ENCODE measurements around the gene LILRB3. TPM values are rescaled to one million over a fixed set of nuclear protein-coding genes. Genes with fewer than 3 reads are reported as not detected.

The LILRB3 gene
- total and polyA plus RNA-seq, 2 of the 4 experiments (the other 2 are of a cell fraction) = not detected

GRCh38 chr19:54230031-54230430, 7.2 kb upstream of the LILRB3 start:
- Histone ChIP-seq H3K4me2 (ENCODE audit: low read depth, low read length) (no peak overlapping the region), H2BK15ac (ENCODE audit: low read depth, low read length) (no peak overlapping the region), H3K9ac (ENCODE audit: low read depth, low read length) (no peak overlapping the region), H3K27me3 (ENCODE audit: control insufficient read depth, insufficient read depth, low read length) (peaks cover 4% of the 10 kb centered on the region), H3K23ac (ENCODE audit: low read depth, low read length) (no peak overlapping the region), H2BK20ac (ENCODE audit: low read depth, low read length) (no peak overlapping the region), H3K79me1 (ENCODE audit: low read depth in 1 of 2, low read length in 2 of 2) (no peaks in the 10 kb centered on the region), H2AK9ac (replicated peaks; ENCODE audit: low read depth, low read length, poor library complexity) (no peak overlapping the region), H3K56ac (ENCODE audit: extremely low read depth, insufficient read depth, low read length) (no peak overlapping the region), H2BK120ac (ENCODE audit: low read depth, low read length) (no peak overlapping the region), H2AK5ac (ENCODE audit: low read depth, low read length) (no peak overlapping the region), H3K27ac (ENCODE audit: insufficient read depth, low read length) (no peak overlapping the region), H4K20me1 (ENCODE audit: insufficient read depth, low read length) (no peaks in the 10 kb centered on the region), H3K18ac (ENCODE audit: low read depth, low read length) (no peak overlapping the region), H2AFZ (replicated peaks; ENCODE audit: low read length, poor library complexity) (no peak overlapping the region), H3K4me3 (ENCODE audit: insufficient read depth, low read depth, low read length) (no peak overlapping the region), H3K4ac (ENCODE audit: low read depth, low read length) (no peak overlapping the region), H4K91ac (ENCODE audit: insufficient read depth, low read depth, low read length) (no peak overlapping the region), H4K8ac (ENCODE audit: low read depth in 2 of 2, low read length in 2 of 2) (no peak overlapping the region), H3K36me3 (ENCODE audit: control insufficient read depth, insufficient read depth, low read length) (no peaks in the 10 kb centered on the region), H3K4me1 (ENCODE audit: control insufficient read depth, insufficient read depth, low read length) (no peaks in the 10 kb centered on the region), H4K5ac (ENCODE audit: low read depth, low read length) (no peak overlapping the region), H3K9me1 (ENCODE audit: insufficient read depth, low read length) (no peaks in the 10 kb centered on the region; the same call in 1 of the 2 replicates), H3K14ac (replicated peaks; ENCODE audit: low read depth, low read length) (no peak overlapping the region), H3K9me3 (ENCODE audit: control insufficient read depth, insufficient read depth, low read length) (no peaks in the 10 kb centered on the region), H2BK5ac (ENCODE audit: low read depth, low read length, poor library complexity, severe bottlenecking) (no peak overlapping the region)
- WGBS, 2 experiments (ENCODE audit: extremely low coverage in 2 of 2, insufficient read length in 1 of 2) = 74% methylated on average over 6 of the region's 7 CpGs; no CpG with 5 or more reads in 1 of the 2 experiments
- POLR2A ChIA-PET (ENCODE audit: unreplicated experiment) = no interaction called here
- no peak for DNase-seq
- no TSS peak for BruUV-seq (replicated peaks)
- dilution Hi-C loops (cut with HindIII; ENCODE audit: low sequenced_read_pairs, unreplicated experiment) = no loop called here
- no peak for ATAC-seq (ENCODE audit: low read depth)
- intact Hi-C loops (cut with micrococcal nuclease) = no loop called here
- CTCF ChIA-PET = no interaction called here
- TF ChIP-seq CHD1 (IDR thresholded peaks at IDR 0.05; ENCODE audit: low read depth, low read length) (no peak), SMC3 (IDR thresholded peaks at IDR 0.05; ENCODE audit: low read depth, low read length) (no peak), BHLHE40 (IDR thresholded peaks at IDR 0.05; ENCODE audit: low read depth, low read length) (no peak), MXI1 (IDR thresholded peaks at IDR 0.05; ENCODE audit: borderline replicate concordance, low read depth, low read length) (no peak), ELK1 (IDR thresholded peaks at IDR 0.05; ENCODE audit: borderline replicate concordance, low read depth, low read length) (no peak), FOS (IDR thresholded peaks at IDR 0.05; ENCODE audit: low read depth, low read length) (no peak), USF2 (IDR thresholded peaks at IDR 0.05; ENCODE audit: low read depth, low read length) (no peak), CEBPB (IDR thresholded peaks at IDR 0.05; ENCODE audit: low read depth, low read length) (no peak), NFE2L2 (IDR thresholded peaks at IDR 0.05; ENCODE audit: low read depth, low read length) (no peak), RFX5 (IDR thresholded peaks at IDR 0.05; ENCODE audit: low read depth, low read length) (no peak), RAD21 (IDR thresholded peaks at IDR 0.05; ENCODE audit: low read length) (no peak), RCOR1 (IDR thresholded peaks at IDR 0.05; ENCODE audit: insufficient replicate concordance, low read length) (no peak), MAFK (IDR thresholded peaks at IDR 0.05; ENCODE audit: low read depth, low read length) (no peak), POLR2A (IDR thresholded peaks at IDR 0.05; ENCODE audit: low read depth, low read length) (no peak), MAZ (IDR thresholded peaks at IDR 0.05; ENCODE audit: borderline replicate concordance, low read depth, low read length) (no peak)
- TF ChIP-seq, protein P1, sequence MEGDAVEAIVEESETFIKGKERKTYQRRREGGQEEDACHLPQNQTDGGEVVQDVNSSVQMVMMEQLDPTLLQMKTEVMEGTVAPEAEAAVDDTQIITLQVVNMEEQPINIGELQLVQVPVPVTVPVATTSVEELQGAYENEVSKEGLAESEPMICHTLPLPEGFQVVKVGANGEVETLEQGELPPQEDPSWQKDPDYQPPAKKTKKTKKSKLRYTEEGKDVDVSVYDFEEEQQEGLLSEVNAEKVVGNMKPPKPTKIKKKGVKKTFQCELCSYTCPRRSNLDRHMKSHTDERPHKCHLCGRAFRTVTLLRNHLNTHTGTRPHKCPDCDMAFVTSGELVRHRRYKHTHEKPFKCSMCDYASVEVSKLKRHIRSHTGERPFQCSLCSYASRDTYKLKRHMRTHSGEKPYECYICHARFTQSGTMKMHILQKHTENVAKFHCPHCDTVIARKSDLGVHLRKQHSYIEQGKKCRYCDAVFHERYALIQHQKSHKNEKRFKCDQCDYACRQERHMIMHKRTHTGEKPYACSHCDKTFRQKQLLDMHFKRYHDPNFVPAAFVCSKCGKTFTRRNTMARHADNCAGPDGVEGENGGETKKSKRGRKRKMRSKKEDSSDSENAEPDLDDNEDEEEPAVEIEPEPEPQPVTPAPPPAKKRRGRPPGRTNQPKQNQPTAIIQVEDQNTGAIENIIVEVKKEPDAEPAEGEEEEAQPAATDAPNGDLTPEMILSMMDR (conservative IDR thresholded peaks at IDR 0.05; ENCODE audit: low read depth, low read length) = no peak
- in situ Hi-C loops (cut with MboI; ENCODE audit: low sequenced_read_pairs) = no loop called here
